OCI-LY3 (cell line): Measurements from ENCODE around the gene ERLIN1.

Source experiments
- H2AFZ ChIP-seq: fragments of 200-600, 300-600 bp; shearing (Covaris generic); 2 replicates; pipeline ENCODE4 v1.6.0; 2014; ENCODE audit warnings: antibody characterized with exemption, low read depth, low read length
- H3K27ac ChIP-seq: fragments of 200-600, 300-600 bp; sonication (generic); 2 replicates; pipeline ENCODE4 v1.5.1; 2014; ENCODE audit warnings: mild to moderate bottlenecking, low read length, moderate library complexity, mixed read lengths
- H3K27me3 ChIP-seq: fragments of 200-600, 300-600 bp; sonication (generic); 2 replicates; pipeline ENCODE4 v1.6.1; 2014; ENCODE audit warnings: low read depth, low read length, mixed read lengths
- H3K36me3 ChIP-seq: fragments of 200-600, 300-600 bp; sonication (generic); replicated peaks from 2 replicates; pipeline ENCODE3; 2014; ENCODE audit warnings: low read depth, low read length, mixed read lengths
- H3K4me1 ChIP-seq: fragments of 300-600, 200-600 bp; sonication (generic); 2 replicates; pipeline ENCODE4 v1.6.1; 2014; ENCODE audit warnings: low read length, mixed read lengths
- H3K4me2 ChIP-seq: fragments of 200-600, 300-600 bp; sonication (generic); 2 replicates; pipeline ENCODE4 v1.6.1; 2014; ENCODE audit warnings: low read length, mixed read lengths
- H3K4me3 ChIP-seq: fragments of 300-600, 200-600 bp; sonication (generic); 2 replicates; pipeline ENCODE4 v1.5.1; 2014; ENCODE audit warnings: antibody characterized with exemption, mild to moderate bottlenecking, low read length, moderate library complexity
- H3K79me2 ChIP-seq: fragments of 300-600, 200-600 bp; shearing (Covaris generic); 2 replicates; pipeline ENCODE4 v1.6.1; 2014; ENCODE audit warnings: mild to moderate bottlenecking, low read length, mixed read lengths
- H3K9ac ChIP-seq: fragments of 300-600, 200-600 bp; shearing (Covaris generic); 2 replicates; pipeline ENCODE4 v1.6.0; 2014; ENCODE audit warnings: mild to moderate bottlenecking, low read length, moderate library complexity
- H3K9me3 ChIP-seq: fragments of 200-600, 300-600 bp; shearing (Covaris generic); 2 replicates; pipeline ENCODE4 v1.6.1; 2014; ENCODE audit warnings: low read length, mixed read lengths; ENCODE audit not compliant: insufficient read depth
- H4K20me1 ChIP-seq: fragments of 200-600, 300-600 bp; sonication (generic); 2 replicates; pipeline ENCODE4 v1.6.1; 2016; ENCODE audit warnings: low read length, mixed read lengths; ENCODE audit not compliant: insufficient read depth
- EZH2phosphoT487 ChIP-seq: fragments of 200-600 bp; shearing (Covaris generic); IDR thresholded peaks from 2 replicates; pipeline ENCODE4 v1.6.1; 2018; ENCODE audit warnings: antibody characterized with exemption, mixed run types, low read depth
- TF ChIP-seq, protein P1 (sequence below): fragments of 200-600, 300-600 bp; sonication (generic); IDR thresholded peaks from 2 replicates; pipeline ENCODE4 v1.5.1; 2014; ENCODE audit warnings: antibody characterized with exemption, low read length, low read depth

The ERLIN1 gene

DNA sequence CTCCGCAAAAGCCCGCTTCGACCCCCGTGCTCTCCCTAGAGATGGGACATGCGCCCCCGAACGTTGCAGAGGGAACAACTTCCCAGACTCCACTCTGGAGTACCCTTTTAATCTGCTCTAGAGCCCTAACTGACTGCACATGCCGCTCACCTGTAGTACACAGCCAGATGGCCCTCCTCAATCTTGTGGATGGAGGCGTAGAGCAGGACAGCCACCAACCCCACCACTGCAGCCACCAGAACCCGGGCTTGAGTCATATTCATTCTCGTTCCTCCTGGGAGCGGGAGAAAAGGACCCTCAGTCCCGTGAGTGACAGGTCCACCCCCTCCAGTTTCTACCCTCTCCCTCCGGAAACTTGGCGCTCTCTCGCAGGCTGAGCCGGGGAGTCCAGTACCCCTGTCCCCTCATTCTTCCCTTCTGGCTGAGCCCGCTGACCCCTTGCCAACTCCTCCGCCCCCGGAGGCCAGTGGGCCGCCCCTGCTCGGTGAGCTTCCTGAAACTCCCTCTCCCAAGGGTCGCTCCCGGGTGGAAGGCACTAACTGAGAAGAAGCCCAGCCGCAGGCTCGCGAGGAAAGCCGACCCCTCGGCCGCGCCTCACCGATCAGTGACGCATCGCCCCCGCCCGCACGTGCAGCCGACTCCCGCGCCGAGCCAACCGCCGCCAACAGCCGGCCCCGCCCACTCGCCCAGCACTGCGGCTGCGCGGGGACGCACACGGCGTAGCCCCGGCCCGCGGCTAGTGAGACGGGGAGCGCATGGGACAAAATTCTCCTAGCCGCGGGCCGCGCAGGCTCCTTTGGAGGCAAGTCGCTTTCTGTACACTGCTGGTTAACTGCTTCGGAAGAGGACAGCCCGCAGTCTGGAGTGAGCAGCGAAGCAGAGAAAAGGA is at the start of gene ERLIN1:
Gene ERLIN1 (minus strand): TSS at position 666 of the 889 bp plus-strand sequence. CDS start 403 bp downstream, at position 263.
- peaks cover 18% of the 10 kb centered on the region for H3K36me3 ChIP-seq

DNA sequence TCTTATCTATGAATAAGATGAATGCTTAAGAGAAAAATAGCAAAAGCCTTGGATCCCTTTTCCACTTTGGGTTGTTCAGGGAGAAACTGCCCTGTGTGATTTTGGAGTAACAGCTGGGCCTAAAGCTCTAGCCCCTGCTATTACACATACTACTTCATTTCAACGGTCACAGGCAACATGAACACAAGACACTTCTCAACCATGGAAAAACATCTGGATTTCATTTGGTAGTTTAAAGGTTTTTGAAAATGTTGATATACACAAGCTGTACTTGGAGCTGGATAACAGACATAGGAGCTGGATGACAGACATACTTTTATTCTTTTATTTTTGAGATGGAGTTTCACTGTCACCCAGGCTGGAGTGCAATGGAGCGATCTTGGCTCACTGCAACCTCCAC is 46.3 kb upstream of the ERLIN1 start:
- Histone ChIP-seq H3K4me3 (no peak overlapping the region), H3K27ac (no peak overlapping the region), H2AFZ (no peak overlapping the region), H3K4me1 (peaks cover 6% of the 10 kb centered on the region), H3K9me3 (no peaks in the 10 kb centered on the region), H4K20me1 (no peaks in the 10 kb centered on the region), H3K27me3 (no peaks in the 10 kb centered on the region), H3K4me2 (no peak overlapping the region), H3K36me3 (peaks cover 9% of the 10 kb centered on the region), H3K79me2 (peaks cover 23% of the 10 kb centered on the region), H3K9ac (no peak overlapping the region)
- TF ChIP-seq EZH2phosphoT487, result no peak
- TF ChIP-seq, protein P1, sequence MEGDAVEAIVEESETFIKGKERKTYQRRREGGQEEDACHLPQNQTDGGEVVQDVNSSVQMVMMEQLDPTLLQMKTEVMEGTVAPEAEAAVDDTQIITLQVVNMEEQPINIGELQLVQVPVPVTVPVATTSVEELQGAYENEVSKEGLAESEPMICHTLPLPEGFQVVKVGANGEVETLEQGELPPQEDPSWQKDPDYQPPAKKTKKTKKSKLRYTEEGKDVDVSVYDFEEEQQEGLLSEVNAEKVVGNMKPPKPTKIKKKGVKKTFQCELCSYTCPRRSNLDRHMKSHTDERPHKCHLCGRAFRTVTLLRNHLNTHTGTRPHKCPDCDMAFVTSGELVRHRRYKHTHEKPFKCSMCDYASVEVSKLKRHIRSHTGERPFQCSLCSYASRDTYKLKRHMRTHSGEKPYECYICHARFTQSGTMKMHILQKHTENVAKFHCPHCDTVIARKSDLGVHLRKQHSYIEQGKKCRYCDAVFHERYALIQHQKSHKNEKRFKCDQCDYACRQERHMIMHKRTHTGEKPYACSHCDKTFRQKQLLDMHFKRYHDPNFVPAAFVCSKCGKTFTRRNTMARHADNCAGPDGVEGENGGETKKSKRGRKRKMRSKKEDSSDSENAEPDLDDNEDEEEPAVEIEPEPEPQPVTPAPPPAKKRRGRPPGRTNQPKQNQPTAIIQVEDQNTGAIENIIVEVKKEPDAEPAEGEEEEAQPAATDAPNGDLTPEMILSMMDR, result no peak

More for the DNA sequence above, at the start of gene ERLIN1:
- H3K9ac ChIP-seq, result peak within 1 kb of the TSS; percentile 90
- peaks cover 16% of the 10 kb centered on the region for H3K4me1 ChIP-seq
- no peaks in the 10 kb centered on the region for H3K27me3 ChIP-seq
- no peaks in the 10 kb centered on the region for H3K9me3 ChIP-seq
- H4K20me1 ChIP-seq, result no peaks in the 10 kb centered on the region
- TF ChIP-seq, protein P1, result no peak
- no peak for TF ChIP-seq EZH2phosphoT487
- H3K4me2 ChIP-seq, result peak within 1 kb of the TSS; percentile 77
- peak within 1 kb of the TSS; percentile 90 for H2AFZ ChIP-seq
- H3K4me3 ChIP-seq, result peak within 1 kb of the TSS; percentile 96
- peaks cover 56% of the 10 kb centered on the region for H3K79me2 ChIP-seq
- peak within 1 kb of the TSS; percentile 70 for H3K27ac ChIP-seq

DNA sequence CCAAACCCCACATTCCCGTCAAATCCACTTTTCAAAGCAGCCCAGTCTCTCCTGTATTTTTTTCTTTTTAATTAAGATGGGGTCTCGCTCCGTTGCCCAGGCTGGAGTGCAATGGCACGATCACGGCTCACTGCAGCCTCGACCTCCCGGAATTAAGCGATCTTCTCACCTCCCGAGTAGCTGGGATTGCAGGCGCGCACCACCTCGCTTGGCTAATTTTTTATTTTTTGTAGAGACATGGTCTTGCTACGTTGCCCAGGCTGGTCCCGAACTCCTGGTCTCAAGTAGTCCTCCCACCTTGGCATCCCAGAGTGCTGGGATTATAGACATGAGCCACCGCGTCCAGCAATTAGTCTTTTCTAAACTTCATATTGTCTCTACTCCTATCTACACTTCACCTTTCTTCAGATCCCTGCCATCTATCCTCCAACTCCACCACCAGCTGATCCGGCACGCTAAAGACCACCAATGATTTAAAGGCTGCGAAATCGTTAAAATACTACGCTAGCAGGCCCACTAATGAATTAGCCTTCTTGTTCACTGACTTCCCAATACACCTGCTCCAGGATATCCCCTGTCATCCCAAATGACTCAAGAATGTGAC is 44.1 kb upstream of the ERLIN1 start:
- H3K27me3 ChIP-seq, result no peaks in the 10 kb centered on the region
- H2AFZ ChIP-seq, result peak overlapping the region; percentile 51; the same call in 1 of the 2 replicates
- H3K36me3 ChIP-seq, result peaks cover 6% of the 10 kb centered on the region
- peaks cover 6% of the 10 kb centered on the region for H3K4me1 ChIP-seq
- H3K4me3 ChIP-seq, result peak overlapping the region; percentile 89
- no peaks in the 10 kb centered on the region for H3K9me3 ChIP-seq
- H4K20me1 ChIP-seq, result no peaks in the 10 kb centered on the region
- peaks cover 34% of the 10 kb centered on the region for H3K79me2 ChIP-seq
- 0 out of 2 replicates have a peak overlapping the region, but pooled peaks have one; percentile 6 for H3K27ac ChIP-seq
- TF ChIP-seq, protein P1, result no peak
- TF ChIP-seq EZH2phosphoT487, result no peak
- H3K9ac ChIP-seq, result peak overlapping the region; percentile 72
- H3K4me2 ChIP-seq, result peak overlapping the region; percentile 69

DNA sequence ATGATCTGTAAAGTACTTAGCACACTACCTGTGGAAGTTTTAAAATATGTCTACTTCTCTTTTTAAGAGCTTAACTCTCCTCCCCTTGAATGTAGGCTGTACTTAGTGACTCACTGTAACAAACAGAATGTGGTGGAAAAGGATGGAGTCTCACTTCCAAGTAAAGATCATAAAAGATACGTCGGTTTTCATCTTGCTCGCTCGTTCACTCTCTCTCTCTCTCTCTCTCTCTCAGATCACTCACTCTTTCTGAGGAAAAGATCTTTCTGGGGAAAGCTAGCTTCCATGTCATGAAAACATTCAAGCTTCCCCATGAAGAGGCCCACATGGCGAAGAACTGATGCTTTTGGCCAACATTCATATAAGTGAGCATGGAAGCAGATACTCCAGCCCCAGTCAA is 38.0 kb upstream of the ERLIN1 start:
- Histone ChIP-seq H3K36me3 (peaks cover 4% of the 10 kb centered on the region), H3K4me2 (no peak overlapping the region), H3K4me3 (no peak overlapping the region), H4K20me1 (no peaks in the 10 kb centered on the region), H3K4me1 (no peaks in the 10 kb centered on the region), H3K27ac (no peak overlapping the region), H3K27me3 (no peaks in the 10 kb centered on the region), H2AFZ (no peak overlapping the region), H3K9ac (no peak overlapping the region), H3K79me2 (peaks cover 28% of the 10 kb centered on the region), H3K9me3 (no peaks in the 10 kb centered on the region)
- no peak for TF ChIP-seq EZH2phosphoT487
- TF ChIP-seq, protein P1, result no peak
